CD14-positive monocyte (primary cell): ENCODE results near the gene FRZB. TPM values are rescaled to one million over a fixed set of nuclear protein-coding genes. Genes with fewer than 3 reads are reported as not detected.

Source experiments
- DNase-seq, 3 donors: peaks; one replicate each; pipeline ENCODE4 v3.0.0-alpha.2; 2011 to 2022
- H2AFZ ChIP-seq: 2 replicates; pipeline ENCODE4 v1.6.0; 2012; ENCODE audit warnings: mild to moderate bottlenecking, low read depth, low read length, inconsistent platforms; ENCODE audit not compliant: insufficient read depth, poor library complexity, severe bottlenecking
- H3K27ac ChIP-seq, 2 donors: 1 replicate in 1 of 2; 2 replicates in 1 of 2; pipeline ENCODE4 v1.5.1; 2012 to 2013; ENCODE audit warnings: low read length in 2 of 2, control low read depth in 1 of 2, inconsistent platforms in 1 of 2, low read depth in 1 of 2, mild to moderate bottlenecking in 1 of 2
- H3K27me3 ChIP-seq, 2 donors: one replicate each; pipeline versions ENCODE4 v1.6.0 to v1.6.1; 2011 to 2013; ENCODE audit warnings: low read length in 2 of 2; ENCODE audit not compliant: control insufficient read depth in 2 of 2, insufficient read depth in 2 of 2
- H3K36me3 ChIP-seq, 2 donors: replicated peaks in 1 of 2; 1 replicate in 1 of 2; 2 replicates in 1 of 2; pipeline versions ENCODE4 v1.5.1 to v1.6.1; 2012 to 2013; ENCODE audit warnings: low read length in 2 of 2, control low read depth in 1 of 2, inconsistent platforms in 1 of 2, mild to moderate bottlenecking in 1 of 2; ENCODE audit not compliant: insufficient read depth in 2 of 2, control insufficient read depth in 1 of 2
- H3K4me1 ChIP-seq, 2 donors: 1 replicate in 1 of 2; 2 replicates in 1 of 2; pipeline versions ENCODE4 v1.5.1 to v1.6.1; 2012 to 2013; ENCODE audit warnings: low read length in 2 of 2, control low read depth in 1 of 2, inconsistent platforms in 1 of 2, mild to moderate bottlenecking in 1 of 2, moderate library complexity in 1 of 2; ENCODE audit not compliant: insufficient read depth in 2 of 2, control insufficient read depth in 1 of 2
- H3K4me2 ChIP-seq: replicated peaks from 2 replicates; pipeline ENCODE3; 2012; ENCODE audit warnings: low read length, moderate library complexity, mild to moderate bottlenecking; ENCODE audit not compliant: poor library complexity, severe bottlenecking; ENCODE audit errors: extremely low read depth
- H3K4me3 ChIP-seq, 3 experiments: fragments of 200-600 bp in 1 of 3; sonication (generic) in 1 of 3; replicated peaks in 1 of 3; 1 replicate in 2 of 3; 2 replicates in 1 of 3; pipeline ENCODE4 v1.5.1; 2011 to 2013; ENCODE audit warnings: low read length in 3 of 3, mild to moderate bottlenecking in 3 of 3, control low read depth in 2 of 3, low read depth in 2 of 3, inconsistent platforms in 1 of 3, moderate library complexity in 1 of 3
- H3K79me2 ChIP-seq: 2 replicates; pipeline ENCODE4 v1.6.0; 2012; ENCODE audit warnings: mild to moderate bottlenecking, control low read depth, inconsistent platforms, low read length, moderate library complexity; ENCODE audit not compliant: insufficient read depth
- H3K9ac ChIP-seq: 2 replicates; pipeline ENCODE4 v1.6.0; 2017; ENCODE audit warnings: low read length, mild to moderate bottlenecking; ENCODE audit not compliant: insufficient read depth, poor library complexity, severe bottlenecking
- H3K9me3 ChIP-seq, 2 donors: replicated peaks in 1 of 2; 1 replicate in 1 of 2; 2 replicates in 1 of 2; pipeline versions ENCODE4 v1.5.1 to v1.6.1; 2012 to 2013; ENCODE audit warnings: low read length in 2 of 2, control low read depth in 1 of 2; ENCODE audit not compliant: control insufficient read depth in 1 of 2, insufficient read depth in 1 of 2
- H4K20me1 ChIP-seq: 2 replicates; pipeline ENCODE4 v1.6.0; 2012; ENCODE audit warnings: mild to moderate bottlenecking, low read length, control low read depth, moderate library complexity; ENCODE audit not compliant: insufficient read depth
- H3K27ac Mint-ChIP-seq, 7 donors: one replicate each; pipeline ENCODE4 v1.8.0; 2020; ENCODE audit warnings: mild to moderate bottlenecking in 7 of 7, mixed read lengths in 7 of 7, moderate library complexity in 6 of 7, inconsistent platforms in 2 of 7
- H3K27me3 Mint-ChIP-seq, 3 donors: one replicate each; pipeline ENCODE4 v1.8.0; 2021 to 2022; ENCODE audit warnings: low read depth in 3 of 3, mild to moderate bottlenecking in 3 of 3, mixed read lengths in 3 of 3, moderate library complexity in 3 of 3, inconsistent platforms in 1 of 3
- H3K36me3 Mint-ChIP-seq, 2 donors: one replicate each; pipeline ENCODE4 v1.8.0; 2020; ENCODE audit warnings: mixed read lengths in 2 of 2, inconsistent platforms in 1 of 2, mild to moderate bottlenecking in 1 of 2
- H3K4me1 Mint-ChIP-seq: one replicate; pipeline ENCODE4 v1.8.0; 2020; ENCODE audit warnings: mild to moderate bottlenecking, mixed read lengths
- H3K4me3 Mint-ChIP-seq, 2 donors: one replicate each; pipeline ENCODE4 v1.8.0; 2020; ENCODE audit warnings: mild to moderate bottlenecking in 2 of 2, mixed read lengths in 2 of 2, moderate library complexity in 1 of 2
- H3K9me3 Mint-ChIP-seq, 7 donors: one replicate each; pipeline ENCODE4 v1.8.0; 2020 to 2022; ENCODE audit warnings: mixed read lengths in 7 of 7, mild to moderate bottlenecking in 6 of 7, moderate library complexity in 6 of 7, inconsistent platforms in 2 of 7
- CTCF ChIP-seq: fragments of 200-600 bp; IDR thresholded peaks from one replicate; pipeline ENCODE4 v1.8.0; 2022; ENCODE audit warnings: antibody characterized with exemption, mild to moderate bottlenecking
- WGBS: methylation state at CpG from one replicate; pipeline ENCODE4 v1.1.5; 2013; ENCODE audit warnings: missing lambda C conversion rate; ENCODE audit not compliant: insufficient coverage; 5-methylcytosine and 5-hydroxymethylcytosine counted together
- intact Hi-C, 2 donors: fragments of 100-400 bp; cut with micrococcal nuclease; formaldehyde crosslinking; loops; one replicate each; pipeline versions ENCODE4 v1.15.0 to v1.15.1; 2023
- polyA plus RNA-seq, 3 donors: library from polyadenylated mRNA; depleted of rRNA in 1 of 3; unstranded in 2 of 3; stranded (reverse) in 1 of 3; fragments of 300-500 nt in 2 of 3; fragments of >200 nt in 1 of 3; fragmentation: Illumina TruSeq in 2 of 3; gene quantifications; 1 replicate in 2 of 3; 2 replicates in 1 of 3; pipeline ENCODE4 v1.2.3, GENCODE V29; 2012 to 2021

Gene FRZB
- polyA plus RNA-seq, 3 donors = not detected

GRCh38 chr2:182831101-182831500 lies 35.3 kb downstream of the FRZB start:
- Histone ChIP-seq H3K9ac (no peak overlapping the region), H3K4me1 (no peaks in the 10 kb centered on the region), H3K36me3 (no peaks in the 10 kb centered on the region), H2AFZ (no peak overlapping the region), H3K79me2 (no peaks in the 10 kb centered on the region), H3K4me2 (no peak overlapping the region), H3K4me3 (no peak overlapping the region), H3K27me3 (no peaks in the 10 kb centered on the region), H4K20me1 (no peaks in the 10 kb centered on the region), H3K9me3 (no peaks in the 10 kb centered on the region), H3K27ac (no peak overlapping the region)
- Mint-ChIP-seq H3K9me3 (peaks cover 0 to 4% (median 0%) of the 10 kb centered on the region in 7 donors), H3K4me3 (no peak overlapping the region), H3K4me1 (no peaks in the 10 kb centered on the region), H3K27me3 (peaks cover 0 to 3% (median 0%) of the 10 kb centered on the region in 3 donors), H3K36me3 (no peaks in the 10 kb centered on the region), H3K27ac (no peak overlapping the region)
- no peak for DNase-seq
- no peak for TF ChIP-seq CTCF
- intact Hi-C loops = no loop called here

GRCh38 chr2:182827182-182827879 lies 39.1 kb downstream of the FRZB start:
- peaks cover 0 to 4% (median 0%) of the 10 kb centered on the region in 7 donors for H3K9me3 Mint-ChIP-seq
- no peaks in the 10 kb centered on the region for H3K4me1 Mint-ChIP-seq
- Histone ChIP-seq H3K4me2 (no peak overlapping the region), H3K9ac (no peak overlapping the region), H3K27me3 (no peaks in the 10 kb centered on the region), H2AFZ (no peak overlapping the region), H3K79me2 (no peaks in the 10 kb centered on the region), H3K4me3 (no peak overlapping the region), H3K4me1 (no peaks in the 10 kb centered on the region), H4K20me1 (no peaks in the 10 kb centered on the region), H3K36me3 (no peaks in the 10 kb centered on the region), H3K9me3 (no peaks in the 10 kb centered on the region), H3K27ac (no peak overlapping the region)
- intact Hi-C loops = no loop called here
- no peaks in the 10 kb centered on the region for H3K36me3 Mint-ChIP-seq
- 93% methylated on average over 2 of the region's 2 CpGs for WGBS
- TF ChIP-seq CTCF = no peak
- H3K27me3 Mint-ChIP-seq = peaks cover 0 to 4% (median 0%) of the 10 kb centered on the region in 3 donors
- H3K4me3 Mint-ChIP-seq = no peak overlapping the region
- H3K27ac Mint-ChIP-seq = no peak overlapping the region
- no peak for DNase-seq
